ENCODE measurements around the gene RAB44.

RAB44 gene

GRCh38 chr6:36742146-36742545, 44.5 kb downstream of the RAB44 start:
- Mint-ChIP-seq H3K36me3 (ENCODE audit: insufficient read depth) (no peaks in the 10 kb centered on the region), H3K27me3 (no peaks in the 10 kb centered on the region), H3K4me3 (no peak overlapping the region), H3K9me3 (no peaks in the 10 kb centered on the region), H3K4me1 (ENCODE audit: low read depth in 2 of 2) (peaks cover 0 to 10% of the 10 kb centered on the region in 2 donors), H3K27ac (no peak overlapping the region)
- no peak for DNase-seq
- no peak for ATAC-seq (replicated peaks)

GRCh38 chr6:36743032-36743431, 45.4 kb downstream of the RAB44 start:
- Mint-ChIP-seq H3K4me1 (ENCODE audit: low read depth in 2 of 2) (peaks cover 0 to 10% of the 10 kb centered on the region in 2 donors), H3K27me3 (no peaks in the 10 kb centered on the region), H3K36me3 (ENCODE audit: insufficient read depth) (no peaks in the 10 kb centered on the region), H3K4me3 (no peak overlapping the region), H3K27ac (peak overlapping the region in 1 of 2 donors; percentile 39), H3K9me3 (no peaks in the 10 kb centered on the region)
- ATAC-seq (replicated peaks) = no peak
- no peak for DNase-seq

- Mint-ChIP-seq H3K36me3 (ENCODE audit: insufficient read depth) (no peaks in the 10 kb centered on the region), H3K4me1 (ENCODE audit: low read depth in 2 of 2) (peaks cover 0 to 10% of the 10 kb centered on the region in 2 donors), H3K27ac (peak overlapping the region in 1 of 2 donors; percentile 39), H3K4me3 (no peak overlapping the region), H3K9me3 (peaks cover 0 to 3% of the 10 kb centered on the region in 2 donors), H3K27me3 (no peaks in the 10 kb centered on the region)
- no peak for ATAC-seq (replicated peaks)
- DNase-seq = no peak
These were observed 46.1 kb downstream of the RAB44 start for GRCh38 chr6:36743538-36744303.

GRCh38 chr6:36744304-36744673, 46.7 kb downstream of the RAB44 start:
- DNase-seq (no peak), ATAC-seq (replicated peaks) (no peak)
- H3K9me3 Mint-ChIP-seq = peaks cover 0 to 3% of the 10 kb centered on the region in 2 donors
- no peaks in the 10 kb centered on the region for H3K36me3 Mint-ChIP-seq (ENCODE audit: insufficient read depth)
- H3K4me1 Mint-ChIP-seq (ENCODE audit: low read depth in 2 of 2) = peaks cover 0 to 10% of the 10 kb centered on the region in 2 donors
- no peaks in the 10 kb centered on the region for H3K27me3 Mint-ChIP-seq
- peak overlapping the region in 1 of 2 donors; percentile 39 for H3K27ac Mint-ChIP-seq
- no peak overlapping the region for H3K4me3 Mint-ChIP-seq

DNA sequence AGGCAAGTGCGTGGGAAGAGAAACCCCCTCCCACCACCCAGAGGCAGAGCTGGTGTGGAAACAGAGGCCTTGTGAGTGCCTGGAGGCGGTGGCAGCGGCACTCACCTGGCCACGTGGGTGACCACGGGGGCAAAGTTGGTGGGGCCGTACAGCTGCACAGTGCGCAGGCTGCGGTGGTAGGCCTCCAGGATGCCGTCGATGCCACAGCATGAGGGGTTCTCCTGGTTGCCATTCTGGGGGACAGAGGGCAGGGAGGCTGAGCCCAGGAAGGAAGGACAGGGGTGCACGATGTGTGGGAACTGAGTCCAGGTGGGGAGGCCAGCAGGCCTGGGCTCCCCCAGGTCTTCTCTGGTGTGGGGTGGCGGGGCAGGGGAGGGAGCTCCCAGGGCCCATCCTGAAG, 47.7 kb downstream of the RAB44 start:
- no peak for DNase-seq
- Mint-ChIP-seq H3K4me1 (ENCODE audit: low read depth in 2 of 2) (peaks cover 0 to 10% of the 10 kb centered on the region in 2 donors), H3K9me3 (peaks cover 0 to 3% of the 10 kb centered on the region in 2 donors), H3K36me3 (ENCODE audit: insufficient read depth) (no peaks in the 10 kb centered on the region), H3K27me3 (no peaks in the 10 kb centered on the region), H3K27ac (peak overlapping the region in 1 of 2 donors; percentile 35), H3K4me3 (no peak overlapping the region)
- ATAC-seq (replicated peaks) = no peak

DNA sequence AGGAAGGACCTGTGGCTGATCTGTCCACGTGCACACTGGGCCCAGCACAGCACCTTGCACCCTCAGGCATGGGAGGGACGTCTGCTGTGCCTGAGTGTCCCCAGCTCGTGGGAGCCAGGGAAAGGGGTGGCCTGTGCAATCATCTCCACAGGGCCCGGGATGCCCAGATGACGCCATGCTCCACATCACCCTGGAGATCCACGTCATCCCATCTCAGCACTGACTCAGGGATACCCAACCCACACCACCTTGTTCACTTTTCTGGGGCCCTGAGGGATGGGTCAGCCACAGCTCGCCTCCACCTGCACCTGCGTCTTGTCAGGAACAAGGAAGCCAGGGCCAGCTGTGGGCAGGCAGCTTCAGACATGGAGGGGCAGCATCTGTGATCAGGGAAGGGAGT, 48.2 kb downstream of the RAB44 start:
- H3K27me3 Mint-ChIP-seq = no peaks in the 10 kb centered on the region
- H3K36me3 Mint-ChIP-seq (ENCODE audit: insufficient read depth) = no peaks in the 10 kb centered on the region
- no peak overlapping the region for H3K27ac Mint-ChIP-seq
- ATAC-seq (replicated peaks) (no peak), DNase-seq (no peak)
- H3K9me3 Mint-ChIP-seq = peaks cover 0 to 3% of the 10 kb centered on the region in 2 donors
- no peak overlapping the region for H3K4me3 Mint-ChIP-seq
- peaks cover 0 to 10% of the 10 kb centered on the region in 2 donors for H3K4me1 Mint-ChIP-seq (ENCODE audit: low read depth in 2 of 2)

DNA sequence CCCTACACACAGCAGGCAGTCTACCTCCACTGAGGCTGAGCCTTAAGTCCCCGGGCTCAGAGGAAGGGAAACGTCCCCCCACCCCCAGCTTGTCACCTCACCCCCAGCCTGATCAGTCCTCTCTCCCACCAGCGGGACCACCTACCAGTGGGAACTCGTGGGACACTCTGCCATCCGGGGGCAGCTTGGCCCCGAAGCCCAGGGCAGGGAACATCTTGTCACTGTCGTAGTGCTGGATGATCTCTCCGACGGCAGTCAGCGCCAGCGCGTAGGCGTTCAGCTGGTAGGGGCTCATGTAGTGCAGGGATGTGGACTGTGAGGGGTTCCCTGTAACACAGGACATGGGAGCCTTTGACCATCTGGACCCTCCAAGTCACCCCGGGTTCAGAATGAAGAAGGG, 48.6 kb downstream of the RAB44 start:
- DNase-seq (no peak), ATAC-seq (replicated peaks) (no peak)
- Mint-ChIP-seq H3K27me3 (no peaks in the 10 kb centered on the region), H3K9me3 (peaks cover 0 to 3% of the 10 kb centered on the region in 2 donors), H3K4me1 (ENCODE audit: low read depth in 2 of 2) (peaks cover 0 to 10% of the 10 kb centered on the region in 2 donors), H3K4me3 (no peak overlapping the region), H3K27ac (no peak overlapping the region), H3K36me3 (ENCODE audit: insufficient read depth) (no peaks in the 10 kb centered on the region)

GRCh38 chr6:36749829-36750489, 52.3 kb downstream of the RAB44 start:
- H3K27me3 Mint-ChIP-seq = no peaks in the 10 kb centered on the region
- H3K4me3 Mint-ChIP-seq = no peak overlapping the region
- H3K27ac Mint-ChIP-seq = peak overlapping the region in 1 of 2 donors; percentile 93
- H3K9me3 Mint-ChIP-seq = peaks cover 0 to 3% of the 10 kb centered on the region in 2 donors
- peaks cover 21 to 27% of the 10 kb centered on the region in 2 donors for H3K4me1 Mint-ChIP-seq (ENCODE audit: low read depth in 2 of 2)
- H3K36me3 Mint-ChIP-seq (ENCODE audit: insufficient read depth) = no peaks in the 10 kb centered on the region
- DNase-seq = no peak
- ATAC-seq (replicated peaks) = no peak

DNA sequence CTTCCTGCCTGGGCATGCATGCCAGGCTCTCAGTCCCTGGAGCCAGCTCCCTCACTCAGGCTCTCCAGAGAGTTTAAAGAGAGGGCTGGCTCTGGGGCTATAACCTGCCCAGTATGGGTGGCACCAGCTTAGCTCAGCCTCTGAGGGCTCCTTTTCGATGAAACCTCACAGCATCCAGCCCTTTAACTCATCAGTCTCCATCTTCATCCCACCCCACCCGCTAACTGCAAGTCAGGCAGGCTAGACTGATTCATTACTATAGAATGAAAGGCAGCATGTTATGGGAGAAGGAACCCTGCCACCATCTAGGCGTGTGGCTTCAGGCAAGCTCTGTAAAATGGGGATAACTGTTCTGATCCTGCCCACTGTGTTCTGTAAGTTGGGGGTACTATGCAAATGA, 53.5 kb downstream of the RAB44 start:
- Mint-ChIP-seq H3K9me3 (peaks cover 0 to 3% of the 10 kb centered on the region in 2 donors), H3K27me3 (no peaks in the 10 kb centered on the region), H3K36me3 (ENCODE audit: insufficient read depth) (peaks cover 3% of the 10 kb centered on the region), H3K4me1 (ENCODE audit: low read depth in 2 of 2) (peaks cover 31 to 39% of the 10 kb centered on the region in 2 donors), H3K27ac (peak overlapping the region in 1 of 2 donors; percentile 93), H3K4me3 (no peak overlapping the region)
- ATAC-seq (replicated peaks) (no peak), DNase-seq (no peak)

GRCh38 chr6:36751833-36752186, 54.2 kb downstream of the RAB44 start:
- Mint-ChIP-seq H3K9me3 (peaks cover 0 to 3% of the 10 kb centered on the region in 2 donors), H3K27me3 (no peaks in the 10 kb centered on the region), H3K4me3 (no peak overlapping the region), H3K27ac (peak overlapping the region; percentile 93 to 99), H3K4me1 (ENCODE audit: low read depth in 2 of 2) (peaks cover 38 to 46% of the 10 kb centered on the region in 2 donors), H3K36me3 (ENCODE audit: insufficient read depth) (peaks cover 3% of the 10 kb centered on the region)
- no peak for DNase-seq
- ATAC-seq (replicated peaks) = no peak

DNA sequence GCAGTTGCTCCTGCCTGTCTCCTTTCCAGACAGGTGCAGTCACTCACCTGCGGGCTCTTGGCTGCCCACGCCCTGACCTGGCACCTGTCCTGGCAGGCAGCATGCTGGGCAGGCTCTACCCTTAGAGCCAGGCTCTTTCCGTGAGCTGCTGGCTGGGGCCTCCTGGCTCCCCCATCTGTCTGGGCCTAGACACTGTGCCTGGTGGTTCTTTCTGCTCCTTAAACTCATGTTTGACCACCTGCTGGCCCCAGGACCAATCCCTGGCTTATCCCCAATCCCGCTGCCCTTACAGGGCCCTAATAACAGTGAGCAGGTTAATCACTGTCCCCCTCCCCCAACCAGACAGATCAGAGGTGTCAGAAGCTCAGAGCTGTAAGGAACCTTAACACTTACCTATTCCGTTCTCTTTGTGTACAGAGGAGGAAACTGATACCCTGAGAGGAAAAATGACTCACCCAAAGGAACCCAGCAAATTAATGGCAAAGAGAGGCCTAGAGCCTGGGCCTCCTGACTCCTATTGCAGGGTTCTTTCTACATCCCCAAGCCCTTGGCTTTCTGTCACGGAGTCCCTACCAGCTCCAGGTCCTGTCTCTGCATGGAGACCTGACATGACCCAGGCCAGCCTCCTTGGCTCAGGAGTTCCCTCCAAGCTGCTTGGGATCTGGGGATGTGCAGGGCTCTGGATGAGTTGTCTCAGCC, 54.7 kb downstream of the RAB44 start:
- ATAC-seq (replicated peaks) (no peak), DNase-seq (no peak)
- Mint-ChIP-seq H3K4me1 (ENCODE audit: low read depth in 2 of 2) (peaks cover 43 to 51% of the 10 kb centered on the region in 2 donors), H3K36me3 (ENCODE audit: insufficient read depth) (peaks cover 4% of the 10 kb centered on the region), H3K9me3 (peaks cover 0 to 3% of the 10 kb centered on the region in 2 donors), H3K27me3 (no peaks in the 10 kb centered on the region), H3K4me3 (peak overlapping the region; percentile 35 to 43), H3K27ac (peak overlapping the region; percentile 93 to 99)

DNA sequence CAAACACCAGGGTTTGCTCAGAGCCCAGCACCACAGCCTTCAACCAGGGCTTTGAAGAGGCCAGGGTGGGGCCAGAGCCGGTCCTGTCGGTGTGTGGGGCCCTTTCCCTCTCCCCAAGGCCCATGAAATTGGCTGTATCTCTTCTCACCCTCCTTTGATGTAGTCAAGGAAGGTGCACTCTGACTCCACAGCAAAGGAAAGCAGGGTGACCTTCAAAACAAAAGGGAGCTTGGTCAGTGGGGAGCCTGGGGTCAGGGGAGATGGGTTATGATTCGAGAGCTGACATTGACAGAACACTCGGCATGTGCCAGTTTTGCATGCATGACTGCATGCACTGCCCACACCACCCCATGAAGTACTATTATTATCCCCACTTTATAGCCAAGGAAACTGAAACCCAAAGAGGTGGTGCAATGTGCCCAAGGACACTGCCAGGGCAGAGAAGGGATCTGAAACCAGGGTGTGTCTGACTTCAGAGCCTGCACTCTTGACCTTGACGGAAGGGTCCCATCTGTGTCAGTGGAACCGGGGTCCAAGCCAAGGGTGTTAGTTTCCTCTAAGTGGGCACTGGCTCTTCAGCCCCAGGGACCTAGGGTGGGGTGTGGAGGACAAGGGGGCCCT, 55.4 kb downstream of the RAB44 start:
- Mint-ChIP-seq H3K9me3 (peaks cover 0 to 3% of the 10 kb centered on the region in 2 donors), H3K27me3 (no peaks in the 10 kb centered on the region), H3K36me3 (ENCODE audit: insufficient read depth) (peaks cover 7% of the 10 kb centered on the region), H3K27ac (peak overlapping the region; percentile 93 to 99), H3K4me3 (no peak overlapping the region), H3K4me1 (ENCODE audit: low read depth in 2 of 2) (peaks cover 48 to 55% of the 10 kb centered on the region in 2 donors)
- ATAC-seq (replicated peaks) (no peak), DNase-seq (no peak)

GRCh38 chr6:36753671-36754405, 56.2 kb downstream of the RAB44 start:
- no peak for ATAC-seq (replicated peaks)
- Mint-ChIP-seq H3K4me3 (peak overlapping the region; percentile 9 to 20), H3K9me3 (no peaks in the 10 kb centered on the region), H3K27ac (peak overlapping the region; percentile 93 to 99), H3K4me1 (ENCODE audit: low read depth in 2 of 2) (peaks cover 52 to 59% of the 10 kb centered on the region in 2 donors), H3K27me3 (no peaks in the 10 kb centered on the region), H3K36me3 (ENCODE audit: insufficient read depth) (peaks cover 7% of the 10 kb centered on the region)
- no peak for DNase-seq
